Fibroblast of skin of right biceps (primary cell): ENCODE results near the gene DACT2.

Source experiments
- DNase-seq: peaks from one replicate; pipeline ENCODE4 v3.0.0-alpha.2; 2013

The DACT2 gene

DNA sequence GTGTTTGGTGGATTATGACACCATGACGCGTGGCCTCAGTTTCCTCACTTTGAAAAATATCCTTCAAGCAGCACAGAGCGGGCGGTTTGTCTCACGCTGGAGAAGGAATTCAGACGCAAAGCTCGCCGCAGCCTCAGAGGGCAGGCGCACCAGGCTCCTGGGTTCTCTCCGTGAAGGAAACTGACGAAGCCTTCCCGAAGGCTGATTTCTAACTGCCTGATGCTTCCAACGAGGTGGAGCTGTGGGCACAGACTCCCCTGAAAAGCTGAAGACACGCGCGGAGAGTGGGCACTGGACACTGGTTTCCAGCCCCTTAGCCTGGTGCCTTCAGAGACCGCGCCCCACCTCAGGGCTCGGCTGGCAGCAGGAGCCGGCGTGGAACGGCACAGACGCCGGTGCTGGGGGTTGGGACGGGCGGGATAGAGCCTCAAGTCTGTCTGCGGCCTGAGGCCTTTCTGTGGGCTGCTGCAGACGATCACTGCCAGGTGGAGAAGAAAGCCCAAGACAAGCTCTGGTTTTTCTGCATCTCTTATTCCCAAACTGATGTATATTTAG lies 56.1 kb downstream of the DACT2 start:
- DNase-seq, result no peak

DNA sequence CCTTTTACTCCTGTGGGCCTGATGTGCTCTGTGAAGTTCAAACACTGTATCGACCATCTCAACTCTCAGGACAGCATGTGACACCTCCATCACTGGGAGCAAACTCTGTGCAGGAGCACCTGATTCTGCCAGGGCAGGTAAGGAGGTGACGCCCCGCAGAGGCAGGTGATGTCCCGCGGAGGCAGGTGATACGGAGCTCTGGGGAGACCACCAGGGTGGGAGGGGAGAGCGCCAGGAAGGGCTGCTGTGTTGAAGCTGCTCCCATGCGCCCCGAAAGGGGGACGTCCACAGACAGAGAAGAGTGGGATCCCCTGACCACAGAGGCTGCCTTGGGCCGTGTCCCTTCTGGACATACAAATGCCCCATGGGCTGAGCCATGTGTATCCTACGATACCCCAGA lies 58.3 kb downstream of the DACT2 start:
- DNase-seq, result no peak

DNA sequence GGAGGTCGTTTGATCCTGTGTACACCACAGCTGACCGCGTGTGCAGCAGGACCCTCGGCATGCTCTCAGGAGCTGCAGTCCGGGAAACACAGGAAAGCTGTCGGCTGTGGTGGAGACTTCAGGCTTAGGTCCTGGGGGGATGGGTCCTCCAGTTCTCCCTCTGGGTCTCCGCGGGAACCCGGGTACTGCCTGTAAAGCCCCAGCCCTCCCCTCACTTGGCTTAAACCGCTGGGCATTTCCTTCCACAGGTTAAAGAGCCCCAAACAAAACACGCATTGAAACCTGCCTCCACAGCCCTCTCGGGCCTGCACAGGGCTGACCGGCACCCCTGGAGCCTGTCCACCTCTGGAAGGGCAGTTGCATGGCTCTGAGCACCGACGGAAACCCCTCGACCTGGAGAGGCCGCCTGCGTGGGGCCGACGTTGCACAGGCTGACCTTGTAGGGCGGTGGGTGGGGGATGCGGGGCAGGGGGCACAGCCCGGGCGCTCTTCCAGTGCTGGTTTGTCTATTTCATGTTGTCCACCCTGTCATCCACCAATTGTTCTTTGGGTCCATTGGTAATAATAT lies 59.1 kb downstream of the DACT2 start:
- DNase-seq, result no peak

DNA sequence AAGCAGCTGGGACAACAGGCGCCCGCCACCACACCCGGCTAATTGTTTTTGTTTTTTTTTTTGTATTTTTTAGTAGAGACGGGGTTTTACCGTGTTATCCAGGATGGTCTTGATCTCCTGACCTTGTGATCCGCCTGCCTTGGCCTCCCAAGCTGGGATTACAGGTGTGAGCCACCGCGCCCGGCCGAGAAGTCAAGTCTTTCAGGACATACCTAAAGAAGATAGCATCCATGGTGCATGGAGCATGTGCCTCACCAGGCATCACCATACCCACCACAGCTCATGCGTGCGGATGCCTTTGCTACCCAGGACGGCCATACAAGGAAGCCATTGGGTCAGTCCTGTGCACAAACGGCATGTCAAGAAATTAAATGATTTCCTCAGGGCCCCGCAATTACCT lies 60.8 kb downstream of the DACT2 start:
- DNase-seq, result no peak

DNA sequence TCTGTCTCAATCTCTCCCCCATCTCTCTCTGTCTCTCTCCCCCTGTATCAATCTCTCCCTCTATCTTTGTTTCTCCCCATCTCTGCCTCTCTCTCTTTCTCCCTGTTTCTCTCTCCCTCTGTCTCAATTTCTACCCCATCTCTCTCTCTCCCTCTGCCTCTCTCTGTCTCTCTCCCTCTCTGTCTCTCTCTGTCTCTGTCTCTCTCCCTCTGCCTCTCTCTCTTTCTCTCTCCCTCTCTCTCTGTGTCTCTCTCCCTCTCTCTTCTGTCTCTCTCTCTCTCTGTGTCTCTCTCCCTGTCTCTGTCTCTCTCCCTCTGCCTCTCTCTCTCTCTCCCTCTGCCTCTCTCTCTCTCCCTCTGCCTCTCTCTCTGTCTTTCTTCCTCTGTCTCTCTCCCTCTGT lies 62.6 kb downstream of the DACT2 start:
- no peak for DNase-seq
